ENCODE measurements around the gene GOT2.
"Not testable (repeated sequence)": the region's sequence is repeated elsewhere in the genome, so short reads cannot be mapped to it uniquely, and the experiment has no call there.

GOT2 gene

GRCh38 chr16:58716468-58716867, 17.6 kb downstream of the GOT2 start:
- DNase-seq: no peak

DNA sequence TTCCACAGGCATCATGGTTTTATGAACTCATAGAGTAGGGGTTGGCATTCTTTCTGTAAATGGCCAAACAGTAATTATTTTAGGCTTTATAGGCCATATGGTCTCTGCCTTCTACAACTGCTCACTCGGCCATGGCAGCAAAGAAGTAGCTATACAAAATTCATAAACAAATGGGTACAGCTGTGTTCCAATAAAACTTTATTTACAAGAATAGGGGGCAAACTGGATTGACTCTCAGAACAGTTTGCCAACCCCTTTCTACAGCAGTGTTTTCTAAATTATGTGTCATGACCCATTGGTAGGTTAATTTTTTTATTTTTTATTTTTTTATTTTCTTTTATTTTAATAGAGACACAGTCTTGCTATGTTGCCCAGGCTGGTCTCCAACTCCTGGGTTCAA, 20.4 kb downstream of the GOT2 start:
- DNase-seq: no peak

GRCh38 chr16:58709333-58709732, 24.8 kb downstream of the GOT2 start:
- no peak for DNase-seq

- DNase-seq: no peak
These were observed 35.0 kb downstream of the GOT2 start for GRCh38 chr16:58699151-58699550.

DNA sequence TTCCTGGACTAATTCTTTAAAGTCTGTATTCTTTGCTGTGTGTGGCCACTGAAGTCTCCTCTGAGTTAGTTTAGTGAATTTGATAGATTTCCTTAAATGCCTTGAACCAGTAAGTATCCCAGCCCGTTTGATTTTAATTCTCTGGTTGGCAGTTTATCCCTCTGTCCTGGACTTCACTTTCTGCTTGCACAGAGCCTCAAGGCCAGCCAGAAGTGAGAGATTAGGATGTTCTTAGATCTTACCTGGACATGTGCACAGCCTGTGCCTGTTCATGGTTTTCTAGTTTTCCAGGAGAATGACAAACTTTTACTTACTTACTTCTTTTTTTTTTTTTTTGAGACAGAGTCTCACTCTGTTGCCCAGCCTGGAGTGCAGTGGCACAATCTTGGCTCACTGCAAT, 38.7 kb downstream of the GOT2 start:
- DNase-seq: no peak

DNA sequence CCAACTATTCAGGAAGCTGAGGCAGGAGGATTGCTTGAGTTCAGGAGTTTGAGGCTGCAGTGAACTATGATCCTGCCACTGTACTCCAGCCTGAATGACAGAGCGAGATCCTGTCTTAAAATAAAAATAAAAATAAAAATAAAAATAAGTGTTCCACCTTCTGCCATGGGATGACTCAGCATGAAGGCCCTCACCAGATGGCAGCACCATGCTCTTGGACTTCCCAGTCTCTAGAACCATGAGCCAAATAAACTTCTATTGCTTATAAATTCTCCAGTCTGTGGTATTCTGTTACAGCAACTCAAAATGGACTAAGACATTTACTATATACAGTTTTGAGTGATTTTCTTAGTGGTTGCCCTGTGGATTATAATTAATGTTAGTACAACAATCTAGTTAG, 41.7 kb downstream of the GOT2 start:
- DNase-seq: no peak

GRCh38 chr16:58686985-58687706, 47.0 kb downstream of the GOT2 start:
- DNase-seq: peak; percentile 66

DNA sequence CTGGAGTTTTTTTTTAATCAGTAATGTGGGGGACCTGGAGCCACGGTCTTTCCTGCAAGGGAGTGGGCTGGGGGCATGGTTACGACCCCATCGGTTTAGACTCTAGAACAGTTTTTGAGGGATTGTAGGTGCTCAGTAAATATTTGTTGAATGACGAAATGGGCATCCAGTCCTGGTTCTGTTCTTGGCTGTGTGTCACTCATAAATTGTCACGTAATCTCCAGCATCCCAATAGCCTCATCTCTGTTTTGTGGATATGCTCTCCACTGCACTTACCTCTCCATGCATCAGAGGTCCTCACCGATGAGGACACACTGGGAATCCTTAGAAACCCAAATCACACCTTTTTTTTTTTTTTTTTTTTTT, 49.0 kb downstream of the GOT2 start:
- DNase-seq: no peak

GRCh38 chr16:58684354-58685083, 49.6 kb downstream of the GOT2 start, which contains the start of gene SLC38A7:
Gene SLC38A7 (minus strand): TSS chr16:58684770. CDS start chr16:58680126, 4,644 bp downstream.
- peak; percentile 77 for DNase-seq

GRCh38 chr16:58684001-58684353, 50.1 kb downstream of the GOT2 start:
- no peak for DNase-seq

GRCh38 chr16:58679763-58680162, 54.4 kb downstream of the GOT2 start:
- no peak for DNase-seq

DNA sequence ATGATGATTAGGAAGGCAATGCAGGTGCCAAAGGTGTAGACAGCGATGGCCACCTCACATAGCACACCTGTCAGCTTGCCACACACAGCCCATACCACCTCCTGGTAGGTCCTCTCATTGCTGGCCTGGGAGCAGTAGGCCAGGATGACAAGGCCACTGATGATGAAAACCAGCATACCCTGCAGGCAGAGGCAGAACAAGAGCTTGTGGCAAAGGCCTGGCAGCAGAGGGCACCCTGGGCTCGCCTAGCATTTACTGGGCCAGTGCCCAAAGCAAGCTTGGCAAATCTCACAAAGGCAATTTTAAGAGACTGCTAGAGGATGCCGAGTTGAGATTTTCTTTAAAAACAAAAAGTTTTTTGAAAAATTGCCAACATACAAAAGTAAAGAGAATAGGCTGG, 55.4 kb downstream of the GOT2 start:
- DNase-seq: no peak

DNA sequence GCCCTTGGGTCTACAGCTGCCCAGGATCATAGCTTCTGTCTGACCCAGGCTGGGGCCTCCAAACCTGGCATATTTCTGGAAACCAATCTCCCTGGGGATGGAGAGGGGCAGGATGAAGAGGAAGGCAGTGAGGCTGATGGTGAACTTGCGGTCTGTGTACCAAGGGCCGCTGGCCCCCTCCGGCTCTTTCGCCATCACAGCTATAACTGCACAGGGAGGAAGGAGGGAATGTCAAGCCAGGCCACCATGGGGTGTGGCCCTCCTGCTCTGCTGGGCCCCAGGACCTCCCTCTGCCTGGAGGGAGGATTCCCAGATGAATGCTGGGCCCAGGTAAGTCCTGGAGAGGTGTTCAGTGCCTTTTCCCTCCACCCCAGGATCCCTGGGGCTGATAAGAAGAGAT, 55.8 kb downstream of the GOT2 start:
- no peak for DNase-seq

DNA sequence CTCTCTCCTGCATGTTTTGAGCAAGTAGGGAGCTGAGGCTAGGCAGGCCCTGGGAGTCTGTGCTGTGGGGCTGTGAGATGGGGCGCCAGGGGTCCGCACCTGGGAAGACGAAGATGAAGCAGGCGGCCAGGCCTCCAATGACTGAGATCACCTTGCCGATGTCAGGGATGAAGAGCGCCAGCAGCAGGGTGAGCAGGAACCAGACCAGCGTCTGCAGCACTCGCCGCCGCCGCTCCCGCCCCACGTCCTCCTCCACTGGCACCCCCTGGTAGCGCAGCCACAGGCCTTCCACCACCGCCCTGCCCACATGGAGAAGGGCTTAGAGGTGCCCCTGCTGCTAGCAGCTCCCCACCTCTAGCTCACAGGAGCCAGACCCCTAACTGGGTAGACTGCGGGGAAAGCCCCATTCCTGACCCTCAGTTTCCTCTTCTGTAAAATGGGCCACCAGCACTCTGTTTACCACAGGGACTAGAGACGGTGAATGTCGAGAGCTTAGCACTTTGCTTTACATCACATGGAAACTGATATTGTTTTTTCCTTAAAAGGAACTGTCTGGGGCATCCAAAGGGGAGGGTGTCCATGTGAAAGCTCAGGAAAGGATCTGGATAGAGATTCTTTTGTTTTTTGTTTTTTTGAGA, 63.1 kb downstream of the GOT2 start:
- no peak for DNase-seq

GRCh38 chr16:58670177-58670576, 63.9 kb downstream of the GOT2 start:
- DNase-seq: no peak

DNA sequence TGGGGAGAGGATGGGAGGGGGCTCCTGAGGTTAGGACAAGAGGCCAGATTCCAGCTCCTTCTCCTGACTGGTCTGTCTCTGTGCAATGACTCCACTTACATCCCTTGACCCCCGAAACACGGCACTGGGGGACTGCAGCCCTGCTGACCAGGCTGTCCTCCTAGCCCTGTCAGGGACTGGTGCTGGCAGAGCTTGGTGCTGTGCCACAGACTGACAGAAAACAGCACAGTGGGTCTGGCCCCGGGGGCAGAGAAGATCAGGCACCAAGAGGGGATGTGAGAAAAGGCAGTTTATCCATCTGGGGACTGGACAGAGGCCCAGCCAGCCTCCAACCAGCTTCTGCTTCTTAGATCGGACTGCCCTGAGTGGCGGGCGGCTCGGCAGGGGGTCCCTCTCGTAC, 68.9 kb downstream of the GOT2 start:
- DNase-seq: no peak

GRCh38 chr16:58661199-58661830, 72.8 kb downstream of the GOT2 start:
- DNase-seq: peak; percentile 82

DNA sequence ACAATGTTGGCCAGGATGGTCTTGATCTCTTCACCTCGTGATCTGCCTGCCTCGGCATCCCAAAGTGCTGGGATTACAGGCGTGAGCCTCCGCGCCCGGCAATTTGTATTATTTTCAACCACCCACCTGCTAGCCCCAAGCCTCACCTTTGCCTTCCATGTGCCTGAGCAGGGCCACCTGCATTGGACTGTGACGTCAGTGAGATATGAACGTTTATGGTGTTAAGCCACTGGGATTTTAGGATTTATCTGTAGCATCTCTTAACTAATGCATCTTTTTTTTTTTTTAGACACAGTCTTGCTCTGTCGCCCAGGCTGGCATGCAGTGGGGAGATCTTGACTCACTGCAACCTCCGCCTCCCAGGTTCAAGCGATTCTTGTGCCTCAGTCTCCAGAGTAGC, 74.2 kb downstream of the GOT2 start:
- DNase-seq: not testable (repeated sequence)

GRCh38 chr16:58658796-58659211, 75.3 kb downstream of the GOT2 start:
- DNase-seq: no peak
